ENCODE results near the gene DBNDD2.
A peak's percentile ranks its signal among the peaks of the same experiment; 100 is the strongest.

The DBNDD2 gene

GRCh38 chr20:45423700-45424099 lies 15.6 kb downstream of the DBNDD2 start:
- no peak for TF ChIP-seq CTCF (conservative IDR thresholded peaks at IDR 0.05; ENCODE audit: control insufficient read depth, insufficient read depth, low read depth, low read length)
- no peak overlapping the region for H3K4me3 ChIP-seq (ENCODE audit: control insufficient read depth, low read depth, low read length)
- DNase-seq (ENCODE audit: low read depth), result no peak

GRCh38 chr20:45425561-45425960 lies 17.5 kb downstream of the DBNDD2 start:
- DNase-seq (ENCODE audit: low read depth), result no peak
- no peak for TF ChIP-seq CTCF (conservative IDR thresholded peaks at IDR 0.05; ENCODE audit: control insufficient read depth, insufficient read depth, low read depth, low read length)
- no peak overlapping the region for H3K4me3 ChIP-seq (ENCODE audit: control insufficient read depth, low read depth, low read length)

GRCh38 chr20:45426320-45427016 lies 18.4 kb downstream of the DBNDD2 start:
- no peak for DNase-seq (ENCODE audit: low read depth)
- no peak overlapping the region for H3K4me3 ChIP-seq (ENCODE audit: control insufficient read depth, low read depth, low read length)
- no peak for TF ChIP-seq CTCF (conservative IDR thresholded peaks at IDR 0.05; ENCODE audit: control insufficient read depth, insufficient read depth, low read depth, low read length)

- DNase-seq (ENCODE audit: low read depth), result peak; percentile 22
- no peak overlapping the region for H3K4me3 ChIP-seq (ENCODE audit: control insufficient read depth, low read depth, low read length)
- no peak for TF ChIP-seq CTCF (conservative IDR thresholded peaks at IDR 0.05; ENCODE audit: control insufficient read depth, insufficient read depth, low read depth, low read length)
Observed at GRCh38 chr20:45427236-45428149, 19.4 kb downstream of the DBNDD2 start.

GRCh38 chr20:45429618-45430017 lies 21.5 kb downstream of the DBNDD2 start:
- H3K4me3 ChIP-seq (ENCODE audit: control insufficient read depth, low read depth, low read length), result no peak overlapping the region
- DNase-seq (ENCODE audit: low read depth), result no peak
- TF ChIP-seq CTCF (conservative IDR thresholded peaks at IDR 0.05; ENCODE audit: control insufficient read depth, insufficient read depth, low read depth, low read length), result no peak

GRCh38 chr20:45432294-45432693 lies 24.2 kb downstream of the DBNDD2 start:
- H3K4me3 ChIP-seq (ENCODE audit: control insufficient read depth, low read depth, low read length), result no peak overlapping the region
- TF ChIP-seq CTCF (conservative IDR thresholded peaks at IDR 0.05; ENCODE audit: control insufficient read depth, insufficient read depth, low read depth, low read length), result no peak
- no peak for DNase-seq (ENCODE audit: low read depth)
